HG03064 (cell line): Measurements from ENCODE around the gene ATP6V1A.

Source experiments
- ATAC-seq: cut with Tn5 transposase; IDR thresholded peaks from one replicate; pipeline ENCODE4 v1.9.1; 2021; ENCODE audit warnings: low read depth; ENCODE audit not compliant: unreplicated experiment

The ATP6V1A gene

GRCh38 chr3:113746548-113747282, at the start of gene ATP6V1A:
ATP6V1A (plus strand) TSS chr3:113747035; CDS start chr3:113778754, 31,719 bp downstream.
- ATAC-seq: peak; percentile 31

GRCh38 chr3:113697500-113698090, 49.2 kb upstream of the ATP6V1A start:
- no peak for ATAC-seq

GRCh38 chr3:113698213-113698742, 48.6 kb upstream of the ATP6V1A start:
- no peak for ATAC-seq

- no peak for ATAC-seq
These were observed 47.9 kb upstream of the ATP6V1A start for GRCh38 chr3:113698956-113699355.

- ATAC-seq: no peak
These were observed 39.0 kb upstream of the ATP6V1A start for GRCh38 chr3:113707835-113708234.

- ATAC-seq: no peak
These were observed 34.7 kb upstream of the ATP6V1A start for GRCh38 chr3:113712129-113712528.

- no peak for ATAC-seq
These were observed 32.1 kb upstream of the ATP6V1A start for GRCh38 chr3:113714702-113715101.

- no peak for ATAC-seq
These were observed 29.5 kb upstream of the ATP6V1A start for GRCh38 chr3:113717308-113717707.

GRCh38 chr3:113717818-113718217, 29.0 kb upstream of the ATP6V1A start:
- ATAC-seq: no peak

- no peak for ATAC-seq
These were observed 27.5 kb upstream of the ATP6V1A start for GRCh38 chr3:113719294-113719693.

- ATAC-seq: no peak
These were observed 27.1 kb upstream of the ATP6V1A start for GRCh38 chr3:113719758-113720157.

GRCh38 chr3:113721636-113722035, 25.2 kb upstream of the ATP6V1A start:
- ATAC-seq: no peak

GRCh38 chr3:113728661-113729060, 18.2 kb upstream of the ATP6V1A start:
- ATAC-seq: no peak

- no peak for ATAC-seq
These were observed 16.3 kb upstream of the ATP6V1A start for GRCh38 chr3:113730550-113730949.

- ATAC-seq: no peak
These were observed 15.1 kb upstream of the ATP6V1A start for GRCh38 chr3:113731694-113732093.

- no peak for ATAC-seq
These were observed 10.2 kb upstream of the ATP6V1A start for GRCh38 chr3:113736548-113737089.

- no peak for ATAC-seq
These were observed 5.7 kb upstream of the ATP6V1A start for GRCh38 chr3:113741086-113741485.

GRCh38 chr3:113741620-113742019, 5.2 kb upstream of the ATP6V1A start:
- ATAC-seq: no peak

GRCh38 chr3:113743006-113743630, 3.7 kb upstream of the ATP6V1A start:
- ATAC-seq: no peak

- ATAC-seq: peak; percentile 53
These were observed 1.7 kb upstream of the ATP6V1A start for GRCh38 chr3:113744941-113745755.
